Measurements from ENCODE around the gene LRG1. TPM values are rescaled to one million over a fixed set of nuclear protein-coding genes. Genes with fewer than 3 reads are reported as not detected.

LRG1 gene
- total and polyA plus RNA-seq, 9 donors, result 0.18 to 0.92 (median 0.59) TPM

DNA sequence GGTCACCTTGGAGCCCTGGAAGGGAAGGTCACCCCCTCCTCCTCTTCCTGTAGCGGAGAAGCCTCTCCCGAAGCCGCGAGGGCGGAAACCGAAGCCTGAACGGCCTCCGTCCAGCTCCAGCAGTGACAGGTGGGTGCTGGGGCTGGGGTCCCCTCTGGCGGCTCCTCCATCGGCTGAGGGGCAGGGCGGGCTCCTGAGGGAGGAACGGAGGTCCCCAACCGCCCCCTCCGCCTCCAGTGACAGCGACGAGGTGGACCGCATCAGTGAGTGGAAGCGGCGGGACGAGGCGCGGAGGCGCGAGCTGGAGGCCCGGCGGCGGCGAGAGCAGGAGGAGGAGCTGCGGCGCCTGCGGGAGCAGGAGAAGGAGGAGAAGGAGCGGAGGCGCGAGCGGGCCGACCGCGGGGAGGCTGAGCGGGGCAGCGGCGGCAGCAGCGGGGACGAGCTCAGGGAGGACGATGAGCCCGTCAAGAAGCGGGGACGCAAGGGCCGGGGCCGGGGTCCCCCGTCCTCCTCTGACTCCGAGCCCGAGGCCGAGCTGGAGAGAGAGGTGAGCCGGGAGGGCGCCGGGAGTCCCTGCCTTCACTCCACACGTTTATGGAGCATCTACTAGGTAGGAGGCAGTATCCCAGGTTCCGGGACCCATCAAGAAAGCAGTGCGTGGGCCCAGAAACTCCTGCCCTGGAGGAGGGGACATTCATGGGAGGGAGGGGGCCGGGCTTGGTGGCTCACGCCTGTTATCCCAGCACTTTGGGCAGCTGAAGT lies 45.7 kb downstream of the LRG1 start:
- Histone ChIP-seq H3K27ac (ENCODE audit: low read length) (no peak overlapping the region), H3K36me3 (ENCODE audit: control insufficient read depth, insufficient read depth, low read length) (peaks cover 76% of the 10 kb centered on the region), H3K9me3 (replicated peaks; ENCODE audit: control insufficient read depth, low read depth, low read length) (no peaks in the 10 kb centered on the region), H3K4me3 (ENCODE audit: low read length) (no peak overlapping the region), H3K4me1 (ENCODE audit: control insufficient read depth, insufficient read depth, low read length) (no peaks in the 10 kb centered on the region), H3K27me3 (ENCODE audit: control insufficient read depth, insufficient read depth, low read length) (no peaks in the 10 kb centered on the region)
- no peak for DNase-seq
- 95% methylated on average over 52 of the region's 61 CpGs for WGBS (ENCODE audit: insufficient coverage)

DNA sequence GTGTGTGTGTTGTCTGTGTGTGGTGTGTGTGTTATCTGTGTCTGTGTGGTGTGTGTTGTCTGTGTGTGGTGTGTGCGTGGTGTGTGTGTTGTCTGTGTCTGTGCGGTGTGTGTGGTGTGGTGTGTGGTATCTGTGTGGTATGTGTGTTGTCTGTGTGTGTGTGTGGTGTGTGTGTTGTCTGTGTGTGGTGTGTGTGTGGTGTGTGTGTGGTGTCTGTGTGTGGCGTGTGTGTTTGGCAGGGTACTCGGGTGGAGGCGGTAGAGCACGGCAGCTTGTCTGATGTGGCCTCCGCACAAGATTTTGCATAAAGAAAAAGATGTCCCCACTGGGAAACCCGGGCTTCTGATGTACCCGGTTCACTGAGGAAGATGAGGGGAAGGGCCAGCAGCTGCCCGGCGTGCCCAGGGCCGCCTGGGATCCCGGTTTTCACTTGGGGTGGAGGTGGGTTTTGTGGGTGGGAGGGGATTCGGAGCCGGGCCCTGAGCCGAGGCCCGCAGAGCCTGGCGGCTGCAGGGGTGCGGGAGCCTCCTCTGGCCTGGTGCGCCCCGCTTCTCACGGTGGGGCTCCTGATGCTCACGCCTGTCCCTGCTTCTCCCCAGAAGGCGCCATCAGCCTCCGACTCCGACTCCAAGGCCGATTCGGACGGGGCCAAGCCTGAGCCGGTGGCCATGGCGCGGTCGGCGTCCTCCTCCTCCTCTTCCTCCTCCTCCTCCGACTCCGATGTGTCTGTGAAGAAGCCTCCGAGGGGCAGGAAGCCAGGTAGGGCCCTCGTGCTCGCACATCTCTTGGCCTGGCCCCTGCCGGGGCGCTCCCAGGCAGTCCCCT lies 46.5 kb downstream of the LRG1 start:
- H3K4me3 ChIP-seq (ENCODE audit: low read length), result no peak overlapping the region
- no peaks in the 10 kb centered on the region for H3K4me1 ChIP-seq (ENCODE audit: control insufficient read depth, insufficient read depth, low read length)
- WGBS (ENCODE audit: insufficient coverage), result 93% methylated on average over 30 of the region's 41 CpGs
- no peak for DNase-seq
- H3K27ac ChIP-seq (ENCODE audit: low read length), result no peak overlapping the region
- H3K9me3 ChIP-seq (replicated peaks; ENCODE audit: control insufficient read depth, low read depth, low read length), result no peaks in the 10 kb centered on the region
- H3K36me3 ChIP-seq (ENCODE audit: control insufficient read depth, insufficient read depth, low read length), result peaks cover 75% of the 10 kb centered on the region
- H3K27me3 ChIP-seq (ENCODE audit: control insufficient read depth, insufficient read depth, low read length), result no peaks in the 10 kb centered on the region

DNA sequence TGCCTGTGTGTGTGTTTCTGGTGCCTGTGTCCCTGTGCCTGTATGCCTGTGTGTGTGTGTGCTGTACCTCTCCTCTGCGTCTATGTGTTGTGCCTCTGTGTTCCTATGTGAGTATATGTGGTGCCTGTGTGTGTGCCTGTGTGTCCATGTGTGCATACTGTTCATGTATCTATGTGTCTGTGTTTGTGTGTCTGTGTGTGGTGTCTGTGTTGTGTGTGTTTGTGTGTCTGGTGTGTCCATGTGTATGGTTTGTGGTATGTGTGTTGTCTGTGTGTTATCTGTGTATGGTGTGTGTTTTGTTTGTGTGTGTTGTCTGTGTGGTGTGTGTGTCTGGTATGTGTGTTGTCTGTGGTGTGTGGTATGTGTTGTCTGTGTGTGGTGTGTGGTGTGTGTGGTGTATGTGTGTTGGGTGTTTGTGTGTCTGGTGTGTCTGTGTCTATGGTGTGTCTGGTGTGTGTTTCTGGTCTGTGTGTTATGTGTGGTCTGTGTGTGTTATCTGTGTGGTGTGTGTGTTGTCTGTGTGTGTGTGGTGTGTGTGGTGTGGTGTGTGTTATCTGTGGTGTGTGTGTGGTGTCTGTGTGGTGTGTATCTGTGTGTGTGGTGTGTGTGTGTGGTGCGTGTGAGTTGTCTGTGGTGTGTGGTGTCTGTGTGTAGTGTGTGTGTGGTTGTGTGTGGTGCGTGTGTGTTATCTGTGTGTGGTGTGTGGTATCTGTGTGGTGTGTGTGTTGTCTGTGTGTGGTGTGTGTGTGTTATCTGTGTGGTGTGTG lies 47.3 kb downstream of the LRG1 start:
- H3K27me3 ChIP-seq (ENCODE audit: control insufficient read depth, insufficient read depth, low read length), result no peaks in the 10 kb centered on the region
- no peak overlapping the region for H3K4me3 ChIP-seq (ENCODE audit: low read length)
- 100% methylated on average over 1 of the region's 3 CpGs for WGBS (ENCODE audit: insufficient coverage)
- H3K4me1 ChIP-seq (ENCODE audit: control insufficient read depth, insufficient read depth, low read length), result no peaks in the 10 kb centered on the region
- H3K36me3 ChIP-seq (ENCODE audit: control insufficient read depth, insufficient read depth, low read length), result peaks cover 71% of the 10 kb centered on the region
- DNase-seq, result no peak
- H3K27ac ChIP-seq (ENCODE audit: low read length), result no peak overlapping the region
- no peaks in the 10 kb centered on the region for H3K9me3 ChIP-seq (replicated peaks; ENCODE audit: control insufficient read depth, low read depth, low read length)

DNA sequence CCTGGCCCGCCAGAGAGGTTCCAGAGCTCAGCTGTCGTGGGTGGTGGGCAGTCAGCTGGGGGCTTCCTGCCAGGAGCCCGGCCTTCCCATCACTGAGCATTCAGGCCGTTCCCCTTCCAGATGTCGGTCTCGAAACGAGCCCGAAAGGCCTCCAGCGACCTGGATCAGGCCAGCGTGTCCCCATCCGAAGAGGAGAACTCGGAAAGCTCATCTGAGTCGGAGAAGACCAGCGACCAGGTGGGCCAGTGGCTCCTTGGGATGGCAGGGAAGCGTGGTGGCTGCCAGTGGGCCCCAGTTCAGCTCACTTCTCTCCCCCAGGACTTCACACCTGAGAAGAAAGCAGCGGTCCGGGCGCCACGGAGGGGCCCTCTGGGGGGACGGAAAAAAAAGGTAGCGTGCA lies 48.4 kb downstream of the LRG1 start:
- WGBS (ENCODE audit: insufficient coverage), result 98% methylated on average over 21 of the region's 21 CpGs
- no peak for DNase-seq
- H3K4me1 ChIP-seq (ENCODE audit: control insufficient read depth, insufficient read depth, low read length), result no peaks in the 10 kb centered on the region
- no peaks in the 10 kb centered on the region for H3K27me3 ChIP-seq (ENCODE audit: control insufficient read depth, insufficient read depth, low read length)
- no peak overlapping the region for H3K4me3 ChIP-seq (ENCODE audit: low read length)
- H3K36me3 ChIP-seq (ENCODE audit: control insufficient read depth, insufficient read depth, low read length), result peaks cover 64% of the 10 kb centered on the region
- no peaks in the 10 kb centered on the region for H3K9me3 ChIP-seq (replicated peaks; ENCODE audit: control insufficient read depth, low read depth, low read length)
- H3K27ac ChIP-seq (ENCODE audit: low read length), result no peak overlapping the region

DNA sequence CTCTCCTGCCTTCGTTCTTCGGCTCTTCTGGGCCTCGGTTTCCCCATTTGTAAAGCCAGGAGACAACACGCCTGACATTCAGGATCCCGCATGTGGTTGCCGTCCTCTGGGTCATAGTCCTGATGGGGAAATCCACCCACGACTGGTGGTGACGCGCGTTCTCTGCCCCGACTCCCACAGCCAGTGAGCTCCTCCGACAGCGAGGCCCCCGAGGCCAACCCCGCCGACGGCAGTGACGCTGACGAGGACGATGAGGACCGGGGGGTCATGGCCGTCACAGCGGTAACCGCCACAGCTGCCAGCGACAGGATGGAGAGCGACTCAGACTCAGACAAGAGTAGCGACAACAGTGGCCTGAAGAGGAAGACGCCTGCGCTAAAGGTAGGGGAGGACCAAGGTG lies 51.3 kb downstream of the LRG1 start:
- 94% methylated on average over 27 of the region's 29 CpGs for WGBS (ENCODE audit: insufficient coverage)
- DNase-seq, result no peak
- peaks cover 50% of the 10 kb centered on the region for H3K36me3 ChIP-seq (ENCODE audit: control insufficient read depth, insufficient read depth, low read length)
- no peaks in the 10 kb centered on the region for H3K9me3 ChIP-seq (replicated peaks; ENCODE audit: control insufficient read depth, low read depth, low read length)
- H3K4me1 ChIP-seq (ENCODE audit: control insufficient read depth, insufficient read depth, low read length), result no peaks in the 10 kb centered on the region
- H3K27me3 ChIP-seq (ENCODE audit: control insufficient read depth, insufficient read depth, low read length), result no peaks in the 10 kb centered on the region
- no peak overlapping the region for H3K27ac ChIP-seq (ENCODE audit: low read length)
- no peak overlapping the region for H3K4me3 ChIP-seq (ENCODE audit: low read length)

DNA sequence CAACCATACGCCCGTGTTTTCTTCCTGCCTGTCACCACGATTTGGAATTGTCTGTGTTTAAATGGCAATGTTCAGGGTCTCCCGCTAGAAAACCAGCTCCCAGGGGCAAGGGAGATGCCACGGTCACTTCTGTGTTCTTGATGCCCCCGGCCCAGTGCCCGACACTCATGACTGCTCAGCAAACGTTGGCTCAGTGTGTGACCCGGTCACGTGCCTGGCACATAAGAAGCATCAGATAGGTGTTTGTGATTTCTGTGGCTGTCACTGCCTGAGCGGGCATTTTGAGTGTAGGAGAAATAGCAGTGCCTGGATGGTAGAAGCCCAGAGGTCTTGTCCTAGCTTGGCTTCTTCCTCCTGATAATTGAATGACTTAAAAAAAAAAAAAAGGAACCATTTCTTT lies 52.3 kb downstream of the LRG1 start:
- H3K4me3 ChIP-seq (ENCODE audit: low read length), result no peak overlapping the region
- H3K36me3 ChIP-seq (ENCODE audit: control insufficient read depth, insufficient read depth, low read length), result peaks cover 50% of the 10 kb centered on the region
- WGBS (ENCODE audit: insufficient coverage), result 93% methylated on average over 5 of the region's 11 CpGs
- no peak overlapping the region for H3K27ac ChIP-seq (ENCODE audit: low read length)
- no peaks in the 10 kb centered on the region for H3K9me3 ChIP-seq (replicated peaks; ENCODE audit: control insufficient read depth, low read depth, low read length)
- no peaks in the 10 kb centered on the region for H3K4me1 ChIP-seq (ENCODE audit: control insufficient read depth, insufficient read depth, low read length)
- no peaks in the 10 kb centered on the region for H3K27me3 ChIP-seq (ENCODE audit: control insufficient read depth, insufficient read depth, low read length)
- no peak for DNase-seq

Other genes starting within 250 kb of the LRG1 start
- gene TMIGD2, start 237.6 kb downstream of the LRG1 start, total RNA-seq, result 0.71 TPM
- gene TMIGD2, start 237.6 kb downstream of the LRG1 start, polyA plus RNA-seq (ENCODE audit: insufficient read depth in 1 of 8, insufficient read length in 8 of 8, low replicate concordance in 1 of 8), result under 1 TPM; 0.21 to 0.94 (median 0.47) TPM
- gene FSD1, start 235.4 kb downstream of the LRG1 start, total RNA-seq, result 0.71 TPM
- 1 to 10 TPM in 7 of 8 donors, under 1 TPM in 1; 0.99 to 3.2 (median 2.4) TPM for gene FSD1, start 235.4 kb downstream of the LRG1 start, polyA plus RNA-seq (ENCODE audit: insufficient read depth in 1 of 8, insufficient read length in 8 of 8, low replicate concordance in 1 of 8)
- 4.8 TPM for gene STAP2, start 201.2 kb downstream of the LRG1 start, total RNA-seq
- 10 to 100 TPM in 1 of 8 donors, 1 to 10 TPM in 7; 3.9 to 10.8 (median 5.4) TPM for gene STAP2, start 201.2 kb downstream of the LRG1 start, polyA plus RNA-seq (ENCODE audit: insufficient read depth in 1 of 8, insufficient read length in 8 of 8, low replicate concordance in 1 of 8)
- 4.8 TPM for gene MPND, start 196.5 kb downstream of the LRG1 start, total RNA-seq
- 10 to 100 TPM; 14.0 to 19.4 (median 16.3) TPM for gene MPND, start 196.5 kb downstream of the LRG1 start, polyA plus RNA-seq (ENCODE audit: insufficient read depth in 1 of 8, insufficient read length in 8 of 8, low replicate concordance in 1 of 8)
- gene SH3GL1, start 139.5 kb downstream of the LRG1 start, total RNA-seq, result 29.1 TPM
- gene SH3GL1, start 139.5 kb downstream of the LRG1 start, polyA plus RNA-seq (ENCODE audit: insufficient read depth in 1 of 8, insufficient read length in 8 of 8, low replicate concordance in 1 of 8), result 10 to 100 TPM; 54.9 to 77.9 (median 69.8) TPM
- 7.6 TPM for gene CHAF1A, start 137.4 kb downstream of the LRG1 start, total RNA-seq
- gene CHAF1A, start 137.4 kb downstream of the LRG1 start, polyA plus RNA-seq (ENCODE audit: insufficient read depth in 1 of 8, insufficient read length in 8 of 8, low replicate concordance in 1 of 8), result 10 to 100 TPM; 10.4 to 19.3 (median 13.6) TPM
- gene UBXN6, start 82.2 kb downstream of the LRG1 start, total RNA-seq, result 64.9 TPM
- gene UBXN6, start 82.2 kb downstream of the LRG1 start, polyA plus RNA-seq (ENCODE audit: insufficient read depth in 1 of 8, insufficient read length in 8 of 8, low replicate concordance in 1 of 8), result 100 to 1,000 TPM in 2 of 8 donors, 10 to 100 TPM in 6; 77.0 to 127 (median 89.0) TPM
- gene HDGFL2, start 67.7 kb downstream of the LRG1 start, total RNA-seq, result 35.0 TPM
- gene HDGFL2, start 67.7 kb downstream of the LRG1 start, polyA plus RNA-seq (ENCODE audit: insufficient read depth in 1 of 8, insufficient read length in 8 of 8, low replicate concordance in 1 of 8), result 10 to 100 TPM; 66.3 to 97.7 (median 84.3) TPM
- 2.8 TPM for gene PLIN4, start 21.6 kb downstream of the LRG1 start, total RNA-seq
- 1 to 10 TPM; 1.4 to 4.5 (median 3.3) TPM for gene PLIN4, start 21.6 kb downstream of the LRG1 start, polyA plus RNA-seq (ENCODE audit: insufficient read depth in 1 of 8, insufficient read length in 8 of 8, low replicate concordance in 1 of 8)
- gene PLIN5, start 4.8 kb downstream of the LRG1 start, total RNA-seq, result 2.3 TPM
- 1 to 10 TPM in 5 of 8 donors, under 1 TPM in 3; 0.83 to 5.2 (median 1.8) TPM for gene PLIN5, start 4.8 kb downstream of the LRG1 start, polyA plus RNA-seq (ENCODE audit: insufficient read depth in 1 of 8, insufficient read length in 8 of 8, low replicate concordance in 1 of 8)
- 15.6 TPM for gene SEMA6B, start 19.6 kb upstream of the LRG1 start, total RNA-seq
- gene SEMA6B, start 19.6 kb upstream of the LRG1 start, polyA plus RNA-seq (ENCODE audit: insufficient read depth in 1 of 8, insufficient read length in 8 of 8, low replicate concordance in 1 of 8), result 10 to 100 TPM; 37.4 to 63.2 (median 52.9) TPM
- 6.8 TPM for gene TNFAIP8L1, start 99.5 kb upstream of the LRG1 start, total RNA-seq
- 10 to 100 TPM in 7 of 8 donors, 1 to 10 TPM in 1; 10.0 to 15.5 (median 13.2) TPM for gene TNFAIP8L1, start 99.5 kb upstream of the LRG1 start, polyA plus RNA-seq (ENCODE audit: insufficient read depth in 1 of 8, insufficient read length in 8 of 8, low replicate concordance in 1 of 8)
- 59.9 TPM for gene MYDGF, start 130.3 kb upstream of the LRG1 start, total RNA-seq
- 100 to 1,000 TPM in 1 of 8 donors, 10 to 100 TPM in 7; 66.1 to 102 (median 77.1) TPM for gene MYDGF, start 130.3 kb upstream of the LRG1 start, polyA plus RNA-seq (ENCODE audit: insufficient read depth in 1 of 8, insufficient read length in 8 of 8, low replicate concordance in 1 of 8)
- gene DPP9, start 183.8 kb upstream of the LRG1 start, total RNA-seq, result 13.3 TPM
- 10 to 100 TPM; 19.8 to 24.2 (median 22.7) TPM for gene DPP9, start 183.8 kb upstream of the LRG1 start, polyA plus RNA-seq (ENCODE audit: insufficient read depth in 1 of 8, insufficient read length in 8 of 8, low replicate concordance in 1 of 8)